22Rv1 (cell line): Measurements from ENCODE around the gene POGZ.
A peak's percentile ranks its signal among the peaks of the same experiment; 100 is the strongest.

ENCODE experiments used
- H3K27ac ChIP-seq: fragments of 450-650 bp; 2 replicates; pipeline ENCODE4 v1.5.1; 2017
- CTCF ChIP-seq: fragments of 450-650 bp; IDR thresholded peaks from 2 replicates; pipeline ENCODE4 v1.5.1; 2017; ENCODE audit warnings: mild to moderate bottlenecking
- ZFX ChIP-seq: fragments of 450-650 bp; IDR thresholded peaks from 2 replicates; pipeline ENCODE4 v1.6.1; 2017; ENCODE audit warnings: antibody characterized with exemption, borderline replicate concordance

POGZ gene

GRCh38 chr1:151491641-151492040 lies 32.3 kb upstream of the POGZ start:
- peak overlapping the region; percentile 38 for H3K27ac ChIP-seq
- TF ChIP-seq ZFX (no peak), CTCF (no peak)

GRCh38 chr1:151486557-151486956 lies 27.3 kb upstream of the POGZ start:
- TF ChIP-seq CTCF (no peak), ZFX (no peak)
- H3K27ac ChIP-seq = no peak overlapping the region

- TF ChIP-seq ZFX (no peak), CTCF (no peak; the same call in 1 of the 2 replicates)
- no peak overlapping the region for H3K27ac ChIP-seq
Measured at GRCh38 chr1:151485685-151486255, 26.5 kb upstream of the POGZ start.

GRCh38 chr1:151482017-151482416 lies 22.7 kb upstream of the POGZ start:
- H3K27ac ChIP-seq = no peak overlapping the region
- no peak for TF ChIP-seq CTCF
- TF ChIP-seq ZFX = no peak

GRCh38 chr1:151479462-151479861 lies 20.2 kb upstream of the POGZ start:
- TF ChIP-seq CTCF = no peak
- TF ChIP-seq ZFX = no peak

GRCh38 chr1:151478923-151479322 lies 19.6 kb upstream of the POGZ start:
- H3K27ac ChIP-seq = no peak overlapping the region
- TF ChIP-seq CTCF = no peak
- TF ChIP-seq ZFX = no peak

More at GRCh38 chr1:151479462-151479861, 20.2 kb upstream of the POGZ start:
- no peak overlapping the region for H3K27ac ChIP-seq

GRCh38 chr1:151478140-151478812 lies 19.0 kb upstream of the POGZ start:
- H3K27ac ChIP-seq = no peak overlapping the region
- TF ChIP-seq CTCF (no peak), ZFX (no peak)
